GM21825 (cell line): Measurements from ENCODE around the gene FBXL2.
"Not testable (repeated sequence)": the region's sequence is repeated elsewhere in the genome, so short reads cannot be mapped to it uniquely, and the experiment has no call there.

Source experiments
- ATAC-seq: cut with Tn5 transposase; IDR thresholded peaks from one replicate; pipeline ENCODE4 v1.9.1; 2021; ENCODE audit warnings: mild to moderate bottlenecking, moderate library complexity; ENCODE audit not compliant: unreplicated experiment

The FBXL2 gene

DNA sequence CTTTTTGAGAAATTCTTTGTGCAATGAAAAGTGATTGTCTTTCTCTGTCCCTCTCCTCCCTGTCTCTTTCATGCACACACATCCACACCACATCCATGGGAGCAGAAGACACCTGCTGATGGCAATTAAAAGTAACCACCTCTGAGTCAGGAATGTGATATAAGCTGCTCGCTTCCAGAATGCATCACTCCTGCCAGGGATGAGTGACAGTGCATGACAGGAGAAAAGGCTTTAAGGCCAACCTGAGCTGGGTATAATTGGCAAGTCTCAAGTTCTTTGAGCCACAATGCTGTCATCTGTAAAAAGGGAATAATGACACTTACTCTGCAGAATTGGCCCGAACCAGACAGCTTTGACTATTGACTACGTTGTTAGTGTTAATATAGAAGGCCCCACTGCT, 103.4 kb downstream of the FBXL2 start:
- ATAC-seq: no peak

DNA sequence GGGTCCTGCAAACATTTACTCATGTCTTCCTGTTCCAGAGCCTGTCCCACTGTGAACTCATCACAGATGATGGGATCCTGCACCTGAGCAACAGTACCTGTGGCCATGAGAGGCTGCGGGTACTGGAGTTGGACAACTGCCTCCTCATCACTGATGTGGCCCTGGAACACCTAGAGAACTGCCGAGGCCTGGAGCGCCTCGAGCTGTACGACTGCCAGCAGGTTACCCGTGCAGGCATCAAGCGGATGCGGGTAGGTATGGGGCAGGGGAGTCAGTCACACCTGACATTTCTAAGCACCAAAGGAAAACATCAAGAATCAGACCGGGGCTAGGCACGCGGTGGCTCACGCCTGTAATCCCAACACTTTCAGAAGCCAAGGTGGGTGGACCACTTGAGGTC, 106.7 kb downstream of the FBXL2 start:
- ATAC-seq: no peak

DNA sequence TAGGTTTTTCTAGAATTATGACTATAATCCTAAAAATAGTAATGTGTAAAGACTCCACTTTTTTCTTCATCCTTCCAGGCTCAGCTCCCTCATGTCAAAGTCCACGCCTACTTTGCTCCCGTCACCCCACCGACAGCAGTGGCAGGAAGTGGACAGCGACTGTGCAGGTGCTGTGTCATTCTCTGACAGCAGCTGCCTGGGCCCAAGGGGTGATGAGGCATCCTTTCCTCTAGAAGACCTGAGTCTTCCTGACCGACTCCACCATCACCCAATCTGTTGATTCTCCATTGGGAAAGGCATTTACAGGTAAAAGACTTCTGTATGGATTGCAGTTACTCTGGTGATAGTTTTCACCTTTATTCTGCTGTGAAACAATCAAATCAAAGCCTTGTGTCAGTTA, 108.2 kb downstream of the FBXL2 start:
- no peak for ATAC-seq

DNA sequence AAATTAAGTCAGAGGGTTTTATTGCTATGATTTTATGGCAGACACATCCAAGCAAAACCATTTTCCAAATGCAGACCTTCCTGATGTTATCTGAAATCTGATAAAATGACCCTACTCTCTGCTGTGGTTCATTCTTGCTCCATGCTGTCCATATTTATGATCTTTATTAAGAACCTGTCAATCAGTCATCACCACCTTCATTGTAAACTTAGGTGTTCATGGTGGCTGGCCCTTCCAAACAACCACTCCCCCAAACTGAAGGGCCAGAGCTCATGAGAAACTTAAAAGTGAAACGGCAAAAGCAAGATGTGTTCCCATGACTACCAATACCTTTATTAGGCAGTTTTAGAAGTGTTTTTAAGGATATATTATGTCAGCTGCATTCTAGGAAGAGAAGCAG, 109.4 kb downstream of the FBXL2 start:
- ATAC-seq: no peak

DNA sequence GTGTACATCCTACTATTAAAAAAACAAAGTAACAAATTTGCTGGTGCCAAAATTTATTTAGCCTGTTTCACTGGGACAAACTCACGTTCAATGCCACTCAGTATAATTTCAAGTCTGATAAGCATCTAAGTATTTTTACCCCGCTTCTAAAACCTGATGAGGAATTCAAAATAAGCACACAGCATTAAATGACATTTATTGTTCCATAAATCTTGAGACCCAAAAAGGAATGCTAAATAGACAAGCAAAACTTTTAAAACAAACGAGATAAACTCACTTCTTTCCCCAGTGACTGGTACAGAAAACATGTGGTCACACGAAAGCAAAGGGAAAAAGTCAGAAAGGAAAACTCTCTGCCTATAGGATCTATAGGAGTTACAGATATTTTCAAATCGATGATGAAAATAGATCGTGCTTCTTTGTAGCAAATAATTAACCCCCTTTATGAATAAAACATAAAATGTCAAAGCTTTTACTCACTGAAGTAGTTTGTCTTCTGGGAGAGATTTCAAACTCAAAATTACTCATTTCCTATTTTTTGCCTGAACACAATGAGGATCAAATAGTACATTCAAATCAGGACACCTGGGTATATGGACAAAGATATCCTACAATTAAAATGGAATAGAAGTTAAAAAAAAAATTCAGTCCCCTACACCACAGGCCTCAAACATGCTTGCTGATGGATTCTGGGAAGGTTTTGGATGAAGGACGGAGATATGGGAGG, 111.3 kb downstream of the FBXL2 start:
- no peak for ATAC-seq

DNA sequence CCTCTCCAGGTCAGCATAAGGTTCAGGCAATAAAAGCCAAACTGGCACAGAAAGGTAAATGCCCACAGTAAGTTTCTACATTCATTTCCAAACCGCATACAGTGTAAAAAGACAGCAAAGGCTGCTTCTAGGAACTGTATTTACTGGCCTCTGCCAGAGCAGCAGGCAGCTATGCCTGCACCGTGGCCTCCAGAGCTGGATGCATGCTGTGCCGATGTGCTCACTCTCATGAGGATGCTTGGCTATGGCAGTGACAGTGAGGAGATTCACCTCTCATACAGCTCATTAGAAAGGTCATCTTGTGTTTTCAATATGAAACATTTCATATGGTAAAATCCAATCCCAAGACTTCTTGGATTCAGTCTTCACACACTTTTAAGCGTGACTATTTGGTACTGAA, 112.7 kb downstream of the FBXL2 start:
- ATAC-seq: no peak

DNA sequence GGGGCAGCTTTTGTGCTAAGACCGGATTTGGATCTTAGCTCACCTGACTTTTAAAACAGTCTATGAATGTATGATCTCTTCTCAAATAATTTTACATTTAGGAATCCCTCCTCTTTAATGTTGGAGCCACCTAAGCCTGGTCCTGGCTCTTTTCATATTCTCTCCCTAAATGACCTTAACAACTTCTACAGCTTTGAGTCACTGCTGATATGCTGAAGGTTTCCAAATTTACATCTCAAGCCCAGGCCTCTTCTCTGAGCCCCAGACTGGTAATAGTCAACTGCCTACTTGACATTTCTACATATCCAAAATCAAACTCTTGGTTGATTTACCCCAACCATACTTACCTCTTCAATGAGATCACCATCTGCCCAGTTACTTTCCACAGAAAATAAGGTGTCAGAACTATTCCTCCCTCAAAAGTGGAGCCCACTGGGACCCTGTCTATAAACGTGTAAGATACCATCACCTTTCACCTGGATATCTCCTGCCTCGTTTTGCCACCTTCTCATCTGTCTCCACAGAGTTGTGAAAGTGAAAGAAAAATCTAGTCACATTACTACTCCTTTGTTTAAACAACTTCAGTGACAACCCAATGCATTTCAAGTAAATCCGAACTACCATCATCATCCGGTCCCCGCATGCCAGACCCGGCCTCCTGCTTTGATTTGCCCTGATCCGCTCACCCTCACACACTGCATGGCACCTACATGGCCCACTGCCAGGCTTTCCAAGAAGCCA, 114.2 kb downstream of the FBXL2 start:
- ATAC-seq: no peak

DNA sequence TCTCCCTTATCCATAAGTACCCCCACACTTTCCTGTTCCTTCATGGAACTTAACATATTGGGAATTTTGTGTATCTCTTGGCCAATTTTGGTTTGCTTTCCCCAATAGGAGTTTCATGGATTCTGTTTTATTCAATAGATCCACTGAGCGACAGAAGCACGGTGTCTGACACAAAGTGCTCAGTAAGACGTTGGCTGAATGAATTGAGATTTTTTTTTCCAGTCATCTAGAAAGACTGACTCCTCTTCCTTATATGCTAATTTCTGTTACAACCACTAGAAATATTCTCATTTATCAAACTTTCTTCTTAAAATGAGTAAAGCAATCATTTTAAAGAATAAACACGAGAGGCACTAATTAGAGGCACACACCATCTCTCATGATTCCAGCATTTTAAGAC, 114.9 kb downstream of the FBXL2 start:
- ATAC-seq: no peak

DNA sequence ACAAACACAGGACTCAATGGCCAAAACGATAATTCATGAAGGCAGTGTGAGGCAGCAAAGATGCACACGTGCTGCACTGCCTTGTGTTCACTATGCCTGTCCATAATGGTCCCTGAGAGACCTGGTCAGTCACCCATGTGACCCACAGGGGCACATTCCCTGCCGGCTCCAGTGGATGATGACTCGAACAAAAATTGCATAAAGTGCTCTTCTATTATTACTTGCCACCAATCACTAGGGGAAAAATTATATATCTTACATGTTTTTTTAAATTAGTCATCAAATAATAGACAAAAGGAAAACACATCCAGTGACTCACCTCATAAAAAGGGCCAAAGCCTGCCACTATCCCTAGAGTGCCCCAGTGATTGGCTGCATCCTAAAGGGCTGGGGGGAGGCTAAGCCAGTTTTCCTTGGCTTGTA, 115.5 kb downstream of the FBXL2 start:
- no peak for ATAC-seq

DNA sequence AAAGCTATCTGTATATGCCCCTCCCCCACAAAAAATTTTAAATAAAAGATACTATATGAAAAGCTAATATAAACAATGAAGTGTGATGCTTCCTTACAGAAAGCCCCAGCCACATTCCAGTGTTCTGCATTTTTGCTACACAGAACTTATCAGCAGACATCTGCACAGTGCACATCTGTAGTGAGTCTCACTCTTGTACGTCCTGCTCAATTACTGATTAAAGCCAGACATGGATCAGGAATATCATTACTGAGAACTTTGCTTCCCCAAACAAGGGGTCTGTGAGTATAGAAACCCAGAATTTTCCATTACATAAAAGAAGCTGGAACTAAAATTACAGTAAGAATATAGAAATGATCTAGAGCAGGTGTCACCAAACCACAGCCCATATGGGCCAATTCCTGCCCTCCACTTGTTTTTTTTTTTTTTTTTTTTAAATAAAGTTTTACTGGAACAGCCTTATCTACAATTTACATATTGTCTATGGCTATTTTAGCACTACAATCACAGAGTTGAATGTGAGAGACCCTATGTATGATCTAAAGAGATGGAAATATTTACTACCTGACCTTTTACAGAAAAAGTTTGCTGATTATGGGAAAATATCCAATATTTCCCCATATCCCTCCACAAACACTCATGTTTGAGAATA, 117.3 kb downstream of the FBXL2 start:
- no peak for ATAC-seq

DNA sequence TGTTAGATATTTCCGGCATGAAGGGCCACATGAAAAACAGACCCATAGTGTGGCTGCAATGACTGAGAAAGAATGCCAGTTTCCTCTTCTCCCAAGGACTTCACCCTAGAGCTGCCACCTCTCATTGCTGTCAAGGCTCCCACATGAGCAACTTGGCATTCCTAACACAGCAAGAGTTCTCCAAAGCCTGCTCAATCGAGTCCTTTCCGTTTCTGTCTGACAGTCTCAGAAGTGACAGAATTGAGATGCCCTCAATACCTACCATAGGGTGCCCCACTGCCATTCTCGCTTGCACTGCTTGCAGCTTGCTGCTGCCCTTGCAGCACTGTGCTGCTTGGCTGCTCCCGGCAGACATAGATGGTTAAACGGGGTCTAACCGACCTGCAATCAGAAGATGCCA, 118.7 kb downstream of the FBXL2 start:
- ATAC-seq: no peak

DNA sequence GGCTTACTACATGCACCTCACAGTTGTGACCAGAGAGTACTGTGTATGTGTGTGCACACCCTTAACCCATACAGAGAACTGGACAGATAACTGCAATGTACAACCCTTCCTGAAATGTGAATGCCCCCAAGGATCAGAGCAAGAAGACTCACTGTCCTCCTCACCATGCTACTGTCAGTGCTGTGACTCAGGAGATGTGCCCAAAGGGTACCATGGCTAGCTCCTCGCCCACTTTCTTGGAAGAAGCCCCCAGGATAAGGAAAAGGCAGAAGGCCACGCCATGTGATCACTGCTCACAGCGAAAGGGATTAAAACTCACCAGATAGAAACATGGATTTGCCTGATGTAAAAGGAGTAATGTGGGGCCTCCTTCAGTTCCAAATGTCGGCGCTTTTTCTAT, 121.2 kb downstream of the FBXL2 start:
- no peak for ATAC-seq

DNA sequence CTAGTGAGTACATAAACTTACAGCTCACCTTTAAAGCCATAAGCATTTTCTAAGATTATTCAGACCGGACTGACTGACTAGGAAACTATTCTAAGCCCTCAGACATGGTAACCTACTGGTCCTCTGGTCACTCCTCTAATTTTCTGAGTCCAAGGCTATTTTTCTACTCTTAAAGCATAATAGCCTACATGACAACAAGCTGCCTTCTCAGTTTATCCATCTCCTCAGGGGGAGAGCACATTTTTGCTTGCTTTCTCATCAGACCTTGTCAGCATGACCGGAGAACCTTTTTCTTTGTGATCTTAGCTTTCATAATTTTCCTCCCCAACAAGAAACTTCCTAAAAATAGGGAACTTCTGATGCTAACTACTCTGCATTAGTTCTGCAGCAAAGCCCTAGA, 124.5 kb downstream of the FBXL2 start:
- ATAC-seq: no peak

- ATAC-seq: no peak
Measured at GRCh38 chr3:33402936-33403335, 125.7 kb downstream of the FBXL2 start.

DNA sequence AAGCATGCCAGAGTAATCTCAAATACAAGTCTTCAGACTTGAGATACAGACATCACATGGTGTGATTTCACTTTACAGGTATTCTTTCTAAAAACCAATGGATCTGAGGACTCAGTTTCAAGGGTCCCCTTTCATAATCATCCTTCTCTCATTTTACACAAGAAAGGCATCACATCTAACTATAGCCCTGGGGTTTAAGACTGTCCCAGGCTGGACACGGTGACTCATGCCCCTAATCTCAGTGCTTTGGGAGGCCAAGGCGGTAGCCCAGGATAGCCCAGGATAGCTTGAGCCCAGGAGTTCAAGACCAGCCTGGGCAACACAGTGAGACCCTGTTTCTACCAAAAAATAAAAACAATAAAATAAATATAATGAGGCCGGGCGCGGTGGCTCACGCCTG, 126.5 kb downstream of the FBXL2 start:
- ATAC-seq: no peak

GRCh38 chr3:33410816-33411215, 133.6 kb downstream of the FBXL2 start:
- ATAC-seq: not testable (repeated sequence)

GRCh38 chr3:33417066-33417673, 139.9 kb downstream of the FBXL2 start:
- no peak for ATAC-seq

- ATAC-seq: peak; percentile 49
Measured at GRCh38 chr3:33419948-33420347, 142.7 kb downstream of the FBXL2 start.

DNA sequence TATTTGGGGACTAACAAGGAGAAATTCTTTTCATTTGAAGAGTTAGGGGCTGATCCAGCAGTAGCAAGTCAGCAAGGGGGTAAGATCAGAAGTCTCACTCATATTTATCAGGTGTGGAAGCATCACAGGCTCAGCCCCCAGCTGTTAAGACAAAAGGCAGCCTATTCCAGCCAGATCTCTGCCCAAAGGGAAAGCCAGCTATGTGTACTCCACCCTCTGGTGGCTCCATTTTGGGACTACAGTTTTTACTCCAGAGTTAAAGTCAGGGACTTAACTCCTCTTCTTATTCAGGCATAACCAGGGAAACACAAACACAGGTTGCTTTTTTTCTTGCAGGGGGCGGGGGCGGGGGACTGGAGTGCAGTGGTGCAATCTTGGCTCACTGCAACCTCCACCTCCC, 143.7 kb downstream of the FBXL2 start:
- no peak for ATAC-seq

DNA sequence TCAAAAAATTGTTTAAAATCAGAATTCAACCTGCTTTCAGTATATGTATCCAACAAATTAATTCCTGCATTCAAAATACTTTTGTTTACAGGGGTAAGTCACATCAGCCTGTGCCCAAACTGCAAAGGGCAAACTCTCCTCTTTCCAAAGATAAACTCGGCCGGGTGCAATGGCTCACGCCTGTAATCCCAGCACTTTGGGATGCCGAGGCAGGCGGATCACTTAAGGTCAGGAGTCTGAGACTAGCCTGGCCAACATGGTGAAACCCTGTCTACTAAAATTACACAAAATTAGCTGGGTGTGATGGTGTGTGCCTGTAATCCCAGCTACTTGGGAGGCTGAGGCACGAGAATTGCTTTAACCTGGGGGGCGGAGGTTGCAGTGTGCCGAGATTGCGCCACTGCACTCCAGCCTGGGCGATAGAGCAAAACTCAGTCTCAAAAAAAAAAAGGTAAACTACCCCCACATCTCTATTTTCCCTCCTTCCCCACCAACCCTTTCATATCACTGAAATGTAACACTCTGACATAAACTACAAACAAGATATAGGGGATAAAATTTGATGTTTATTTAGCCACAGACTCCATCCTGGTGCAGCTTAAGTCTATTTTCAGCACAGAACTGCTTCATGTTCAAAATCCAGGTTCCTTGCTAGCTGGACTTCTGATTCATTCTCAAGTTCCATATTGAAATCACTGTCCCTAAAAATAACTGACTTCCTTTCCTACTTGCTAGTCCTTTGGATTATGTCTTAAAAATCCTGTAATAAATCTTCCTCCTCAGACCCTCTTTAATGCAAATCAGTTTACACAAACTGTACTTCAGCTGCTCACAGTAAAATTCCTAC, 147.6 kb downstream of the FBXL2 start:
- ATAC-seq: no peak

DNA sequence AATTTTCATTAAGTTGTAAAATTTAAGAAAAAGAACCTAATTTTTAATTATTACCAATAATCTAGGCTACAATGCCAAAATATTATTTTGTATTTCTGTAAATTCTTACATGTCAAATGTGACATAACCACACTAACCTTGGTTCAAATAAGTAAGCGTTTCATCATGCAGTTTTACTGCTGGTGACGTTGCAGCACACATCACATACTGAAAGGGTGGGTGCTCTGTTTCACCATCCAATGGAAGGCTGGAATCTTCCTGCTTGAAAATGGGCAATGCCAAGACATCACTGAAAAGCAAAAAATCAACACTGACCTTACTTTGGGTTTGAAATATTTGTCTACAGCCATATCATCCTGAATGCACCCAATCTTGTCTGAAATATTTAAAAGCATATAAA, 148.2 kb downstream of the FBXL2 start:
- ATAC-seq: no peak
